A549 treated with CORT108297 at 1 μM for 4 hours (cell line): ENCODE results near the gene SUMF2. TPM values are rescaled to one million over a fixed set of nuclear protein-coding genes. Genes with fewer than 3 reads are reported as not detected.

Source experiments
- total RNA-seq: library from RNA; stranded (reverse); fragments of 200-300 nt; extraction: Qiagen RNA extraction; gene quantifications from 5 replicates; pipeline ENCODE4 v1.2.3, GENCODE V29; 2022

Gene SUMF2
- 109 to 116 TPM (median 114 TPM) in 5 replicates for total RNA-seq

GRCh38 chr7:56063882-56064625 is at the start of gene SUMF2:
Gene SUMF2, plus strand, starts transcription at chr7:56064286. Its CDS starts 26 bp downstream, at chr7:56064312.

DNA sequence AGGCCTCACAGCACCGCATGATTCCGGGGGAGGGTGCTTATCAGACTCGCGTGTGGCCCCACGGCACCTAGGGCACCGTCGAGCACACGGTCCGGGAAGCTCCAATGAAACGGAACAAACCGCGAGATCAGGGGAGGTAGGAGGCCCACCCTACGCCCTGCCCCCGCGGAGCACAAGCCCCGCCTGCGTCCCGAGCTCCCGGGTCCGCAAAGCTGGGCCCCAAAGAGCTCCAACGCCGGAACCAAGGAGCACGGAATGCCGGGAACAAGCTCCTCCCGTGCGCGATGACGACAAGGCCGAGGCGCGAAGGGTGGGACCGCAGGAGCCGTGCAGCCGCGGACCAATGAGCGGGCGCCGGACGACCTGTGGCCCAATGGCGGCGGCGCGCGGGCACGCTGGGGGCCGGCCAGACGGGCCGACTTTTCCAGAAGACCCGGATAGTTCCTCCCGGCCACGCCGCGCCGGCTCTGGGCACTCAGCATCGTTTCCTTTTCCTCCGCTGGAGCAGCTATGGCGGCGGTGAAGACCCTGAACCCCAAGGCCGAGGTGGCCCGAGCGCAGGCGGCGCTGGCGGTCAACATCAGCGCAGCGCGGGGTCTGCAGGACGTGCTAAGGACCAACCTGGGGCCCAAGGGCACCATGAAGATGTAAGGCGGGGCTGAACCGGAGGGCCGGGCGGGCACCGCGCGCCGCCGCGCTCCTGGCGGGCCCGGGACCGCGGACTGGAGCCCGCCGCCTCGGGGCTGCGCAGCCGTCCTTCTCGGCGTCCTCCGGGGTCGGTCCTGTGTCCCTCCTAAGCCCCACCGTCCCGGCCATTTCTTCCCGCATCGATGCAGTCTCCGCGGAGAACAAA is 12.5 kb upstream of the SUMF2 start, which contains the start of the genes CCT6A and PSPH:
Gene CCT6A (plus strand): TSS at position 427 of the 853 bp plus-strand sequence. CDS start 84 bp downstream, at position 511.
Gene PSPH (minus strand): TSS at position 106 of the 853 bp plus-strand sequence. CDS start 30,232 bp downstream, outside the sequence.

DNA sequence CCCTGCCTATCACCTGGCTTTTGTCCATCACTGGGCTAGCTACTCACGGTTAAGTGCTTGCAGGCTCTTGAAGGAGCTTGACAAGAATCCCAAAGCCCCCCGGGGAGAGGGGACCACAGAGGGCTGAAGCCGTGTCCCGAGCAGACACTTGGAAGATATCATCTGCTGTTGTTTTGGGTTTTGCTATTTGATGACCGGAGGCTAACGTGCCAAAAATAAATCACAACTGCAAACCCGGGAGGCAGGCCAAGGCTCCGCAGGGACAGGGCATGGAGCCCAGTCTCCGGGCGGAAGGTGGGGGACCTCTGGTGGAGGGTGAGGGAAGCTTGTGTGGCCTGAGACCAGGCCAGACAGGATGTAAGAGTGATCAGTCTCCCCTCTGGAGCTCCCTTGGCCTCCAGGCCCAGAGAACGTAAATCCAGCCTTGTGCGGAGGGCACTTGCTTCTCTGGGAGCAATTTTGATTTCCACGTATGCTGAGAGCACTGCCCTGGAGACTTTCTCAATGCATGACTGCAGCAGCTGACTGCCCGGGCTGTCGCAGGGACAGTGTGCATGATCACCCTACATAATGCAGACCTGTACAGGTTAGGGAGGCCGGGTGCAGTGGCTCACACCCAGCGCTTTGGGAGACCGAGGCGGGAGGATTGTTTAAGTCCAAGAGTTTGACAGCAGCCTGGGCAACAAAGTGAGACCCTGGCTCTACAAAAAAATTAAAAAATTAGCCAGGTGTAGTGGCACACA is 28.9 kb downstream of the SUMF2 start, which contains the start of gene PHKG1:
Gene PHKG1 (minus strand): TSS at position 164 of the 743 bp plus-strand sequence. CDS start 4,011 bp downstream, outside the sequence.

GRCh38 chr7:56106108-56107073 is 42.3 kb downstream of the SUMF2 start, which contains the start of gene CHCHD2:
Gene CHCHD2, minus strand, starts transcription at chr7:56106476. Its CDS starts 63 bp downstream, at chr7:56106413.

GRCh38 chr7:56115852-56116538 is 51.9 kb downstream of the SUMF2 start, which contains the start of gene NUPR2:
Gene NUPR2, minus strand, starts transcription at chr7:56116417. Its CDS starts 103 bp downstream, at chr7:56116314.

Other genes starting within 250 kb of the SUMF2 start
- not detected in 5 replicates for gene SEPTIN14, start 201.5 kb upstream of the SUMF2 start, total RNA-seq
- gene ZNF713, start 176.8 kb upstream of the SUMF2 start, total RNA-seq = 0.61 to 1.4 TPM (median 0.87 TPM) in 5 replicates
- gene MRPS17, start 112.4 kb upstream of the SUMF2 start, total RNA-seq = 24.3 to 29.9 TPM (median 25.7 TPM) in 5 replicates
- gene NIPSNAP2, start 99.7 kb upstream of the SUMF2 start, total RNA-seq = 42.9 to 54.9 TPM (median 49.1 TPM) in 5 replicates
- gene PSPH, start 12.8 kb upstream of the SUMF2 start, total RNA-seq = 24.3 to 35.0 TPM (median 25.7 TPM) in 5 replicates
- gene CCT6A, start 12.5 kb upstream of the SUMF2 start, total RNA-seq = 260 to 305 TPM (median 271 TPM) in 5 replicates
- gene PHKG1, start 28.7 kb downstream of the SUMF2 start, total RNA-seq = 0.31 to 0.83 TPM (median 0.65 TPM) in 5 replicates
- 552 to 780 TPM (median 704 TPM) in 5 replicates for gene CHCHD2, start 42.2 kb downstream of the SUMF2 start, total RNA-seq
- gene NUPR2, start 52.1 kb downstream of the SUMF2 start, total RNA-seq = not detected in 5 replicates